ENCODE data around the gene MTX2. TPM values are rescaled to one million over a fixed set of nuclear protein-coding genes. Genes with fewer than 3 reads are reported as not detected.
A peak's percentile ranks its signal among the peaks of the same experiment; 100 is the strongest.

MTX2 gene
- total RNA-seq (1 to 10 TPM; 6.6 to 9.9 (median 9.4) TPM), total RNA-seq (8.9 to 51.2 (median 11.9) reads per million in 29 experiments)
- 11.8 TPM for total RNA-seq (2013)

DNA sequence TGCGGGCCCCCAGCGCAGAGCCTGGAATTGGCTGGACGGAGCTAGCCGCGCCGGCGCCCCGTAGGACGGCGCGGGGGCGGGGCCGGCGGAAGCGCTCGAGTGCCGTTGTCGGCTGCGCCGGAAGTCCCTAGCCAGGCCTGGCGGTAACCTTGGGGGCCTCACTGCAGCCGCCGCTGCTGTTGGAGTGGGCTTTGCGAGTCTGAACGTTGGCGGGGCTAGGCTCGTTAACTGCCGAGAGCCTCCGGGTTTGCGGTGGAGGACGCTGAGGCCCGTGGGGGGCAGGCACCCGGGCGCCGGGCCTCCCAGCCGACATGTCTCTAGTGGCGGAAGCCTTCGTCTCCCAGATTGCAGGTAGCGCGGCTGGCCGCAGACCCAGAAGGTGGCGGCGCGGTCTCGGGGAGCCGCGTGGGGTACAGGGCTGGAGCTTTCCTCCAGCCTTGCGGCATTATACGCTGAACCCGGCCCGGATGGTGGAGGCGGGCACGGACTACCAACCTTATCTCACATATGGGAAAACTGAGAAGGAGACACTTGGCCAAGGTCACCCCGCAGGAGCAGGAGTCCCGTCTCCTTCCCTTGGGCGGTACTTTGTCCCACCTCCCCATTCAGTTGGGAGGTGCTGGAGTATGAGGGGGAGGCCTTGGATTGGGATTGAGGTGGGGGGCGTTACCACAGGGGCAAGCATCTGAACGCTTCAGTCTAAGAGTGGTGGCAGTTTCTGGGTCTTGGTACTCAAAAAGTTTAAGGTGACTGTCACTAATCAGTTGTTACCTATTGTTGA, at the start of gene MTX2:
MTX2 (plus strand) TSS at position 124 of the 781 bp plus-strand sequence; CDS start at position 312, 188 bp downstream.
- ATAC-seq (replicated peaks in 1 of 4) (peak; percentile 89 to 92 (median 90)), DNase-seq (peak; percentile 24 to 76 (median 55))
- WGBS (ENCODE audit: insufficient coverage) = under 1% methylated on average over 49 of the region's 58 CpGs
- peak within 1 kb of the TSS; percentile 96 to 98 (median 98) for H3K4me3 Mint-ChIP-seq
- ChIA-PET CTCF (no interaction called here), POLR2A (no interaction called here)
- peak within 1 kb of the TSS; percentile 73 to 93 for H3K4me3 ChIP-seq (ENCODE audit: control insufficient read depth in 1 of 2, extremely low read depth in 1 of 2, low read length in 1 of 2)
- peak within 1 kb of the TSS; percentile 89 to 93 for H3K27ac Mint-ChIP-seq
- no peaks in the 10 kb centered on the region for H3K9me3 ChIP-seq
- H3K36me3 ChIP-seq (ENCODE audit: control insufficient read depth in 2 of 2, extremely low read depth in 1 of 2, insufficient read depth in 1 of 2, low read length in 1 of 2) = no peaks in the 10 kb centered on the region
- peaks cover 24 to 38% (median 28%) of the 10 kb centered on the region in 3 donors for H3K4me1 Mint-ChIP-seq
- H3K36me3 Mint-ChIP-seq = peaks cover 3% of the 10 kb centered on the region
- peaks cover 6 to 7% of the 10 kb centered on the region in 2 donors for H3K27me3 Mint-ChIP-seq
- H3K27me3 ChIP-seq (replicated peaks in 1 of 2; ENCODE audit: control insufficient read depth in 2 of 2, extremely low read depth in 1 of 2, insufficient read depth in 2 of 2, low read length in 1 of 2) = no peaks in the 10 kb centered on the region
- H3K27ac ChIP-seq (ENCODE audit: low read length) = peak within 1 kb of the TSS; percentile 68
- H3K4me1 ChIP-seq (ENCODE audit: control insufficient read depth in 1 of 2, extremely low read depth in 1 of 2, insufficient read depth in 2 of 2, low read length in 2 of 2) = peaks cover 4 to 6% of the 10 kb centered on the region in 2 experiments
- no peaks in the 10 kb centered on the region for H3K9me3 Mint-ChIP-seq

DNA sequence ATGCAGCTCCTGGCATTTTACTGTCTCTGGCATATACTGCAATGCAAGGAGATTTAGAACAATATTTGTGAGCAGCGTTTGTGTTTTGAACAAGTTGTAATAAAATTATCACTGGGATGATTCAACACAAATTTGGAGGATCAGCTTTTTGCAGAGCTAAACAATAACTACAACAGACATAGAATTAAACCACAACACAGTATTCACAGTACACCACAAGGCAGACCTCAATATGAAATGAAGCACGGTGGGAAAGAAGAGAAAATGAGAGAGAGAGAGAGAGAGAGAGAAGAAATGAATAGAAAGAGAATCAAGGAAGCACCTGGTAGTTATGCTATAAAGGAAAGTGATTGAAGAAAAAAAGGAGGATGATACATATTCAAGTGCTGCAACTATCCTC, 41.4 kb upstream of the MTX2 start:
- Histone ChIP-seq H3K4me1 (ENCODE audit: control insufficient read depth in 1 of 2, extremely low read depth in 1 of 2, insufficient read depth in 2 of 2, low read length in 2 of 2) (no peaks in the 10 kb centered on the region), H3K36me3 (ENCODE audit: control insufficient read depth in 2 of 2, extremely low read depth in 1 of 2, insufficient read depth in 1 of 2, low read length in 1 of 2) (no peaks in the 10 kb centered on the region), H3K9me3 (no peaks in the 10 kb centered on the region), H3K4me3 (ENCODE audit: control insufficient read depth in 1 of 2, extremely low read depth in 1 of 2, low read length in 1 of 2) (no peak overlapping the region), H3K27ac (ENCODE audit: low read length) (no peak overlapping the region), H3K27me3 (replicated peaks in 1 of 2; ENCODE audit: control insufficient read depth in 2 of 2, extremely low read depth in 1 of 2, insufficient read depth in 2 of 2, low read length in 1 of 2) (peaks cover 0 to 24% of the 10 kb centered on the region in 2 experiments)
- Mint-ChIP-seq H3K27ac (no peak overlapping the region), H3K36me3 (no peaks in the 10 kb centered on the region), H3K4me3 (no peak overlapping the region), H3K4me1 (no peaks in the 10 kb centered on the region), H3K27me3 (peaks cover 51 to 53% of the 10 kb centered on the region in 2 donors), H3K9me3 (peaks cover 0 to 4% (median 0%) of the 10 kb centered on the region in 3 donors)
- no CpG with 5 or more reads among the region's 2 CpGs for WGBS (ENCODE audit: insufficient coverage)
- ATAC-seq (replicated peaks in 1 of 4) (no peak), DNase-seq (no peak)
- ChIA-PET CTCF (interaction anchor here in 1 of 2 donors (0.7 kb wide), 1 partner anchor 17 kb away, joined by 4 read pairs; no protein-coding TSS in a partner anchor), POLR2A (no interaction called here)

DNA sequence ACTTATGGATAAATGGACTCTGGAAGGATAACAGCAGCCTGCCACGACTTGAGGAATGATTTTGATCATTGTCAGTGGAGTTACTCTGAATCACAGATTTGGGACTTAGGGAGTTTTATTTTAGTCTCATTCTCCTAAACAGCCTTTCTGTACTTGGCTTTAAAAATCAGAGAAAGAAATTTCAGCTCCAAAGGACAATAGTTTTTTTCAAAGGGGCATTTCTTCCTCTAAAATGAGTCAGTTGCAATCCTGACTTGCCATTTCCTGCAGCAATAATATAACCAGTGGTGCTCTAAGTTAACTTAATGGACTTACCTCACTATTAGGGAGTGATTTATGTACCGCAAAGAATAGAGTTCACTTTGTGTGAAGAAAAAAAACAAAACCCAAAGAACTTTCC, 35.1 kb upstream of the MTX2 start:
- H3K27ac ChIP-seq (ENCODE audit: low read length) = no peak overlapping the region
- peaks cover 2 to 16% of the 10 kb centered on the region in 2 experiments for H3K27me3 ChIP-seq (replicated peaks in 1 of 2; ENCODE audit: control insufficient read depth in 2 of 2, extremely low read depth in 1 of 2, insufficient read depth in 2 of 2, low read length in 1 of 2)
- CTCF ChIA-PET = no interaction called here
- ATAC-seq (replicated peaks in 1 of 4) (no peak), DNase-seq (no peak)
- H3K9me3 ChIP-seq = no peaks in the 10 kb centered on the region
- H3K4me1 Mint-ChIP-seq = no peaks in the 10 kb centered on the region
- H3K27ac Mint-ChIP-seq = no peak overlapping the region
- H3K4me1 ChIP-seq (ENCODE audit: control insufficient read depth in 1 of 2, extremely low read depth in 1 of 2, insufficient read depth in 2 of 2, low read length in 2 of 2) = no peaks in the 10 kb centered on the region
- no peak overlapping the region for H3K4me3 Mint-ChIP-seq
- WGBS (ENCODE audit: insufficient coverage) = no CpG with 5 or more reads among the region's 2 CpGs
- POLR2A ChIA-PET = interaction anchor here in 1 of 2 donors (0.7 kb wide), 1 partner anchor 629 kb away, joined by 5 read pairs; no protein-coding TSS in a partner anchor
- H3K4me3 ChIP-seq (ENCODE audit: control insufficient read depth in 1 of 2, extremely low read depth in 1 of 2, low read length in 1 of 2) = no peak overlapping the region
- peaks cover 33 to 48% of the 10 kb centered on the region in 2 donors for H3K27me3 Mint-ChIP-seq
- peaks cover 0 to 4% (median 0%) of the 10 kb centered on the region in 3 donors for H3K9me3 Mint-ChIP-seq
- H3K36me3 ChIP-seq (ENCODE audit: control insufficient read depth in 2 of 2, extremely low read depth in 1 of 2, insufficient read depth in 1 of 2, low read length in 1 of 2) = no peaks in the 10 kb centered on the region
- no peaks in the 10 kb centered on the region for H3K36me3 Mint-ChIP-seq

DNA sequence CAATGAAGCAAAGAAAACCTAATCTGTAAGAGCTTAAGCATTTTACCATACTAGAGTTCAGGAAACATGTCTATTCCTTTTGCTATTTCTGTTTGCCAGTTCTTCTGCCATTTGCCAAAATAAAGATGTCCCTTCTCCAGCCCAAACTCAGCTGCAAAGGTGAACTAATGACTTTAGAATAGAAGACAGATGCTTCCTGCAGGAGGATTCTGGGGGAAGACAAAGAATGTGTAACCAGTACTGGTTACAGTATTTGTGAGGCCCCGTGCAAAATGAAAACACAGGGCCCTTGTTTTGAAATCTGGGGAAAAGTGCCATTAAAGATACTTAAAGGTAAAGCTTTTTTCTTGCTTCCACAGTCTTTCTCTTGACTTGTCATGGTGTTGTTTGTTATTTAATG, 34.3 kb upstream of the MTX2 start:
- DNase-seq (no peak), ATAC-seq (replicated peaks in 1 of 4) (no peak)
- Histone ChIP-seq H3K27ac (ENCODE audit: low read length) (no peak overlapping the region), H3K27me3 (replicated peaks in 1 of 2; ENCODE audit: control insufficient read depth in 2 of 2, extremely low read depth in 1 of 2, insufficient read depth in 2 of 2, low read length in 1 of 2) (peaks cover 2 to 15% of the 10 kb centered on the region in 2 experiments), H3K4me1 (ENCODE audit: control insufficient read depth in 1 of 2, extremely low read depth in 1 of 2, insufficient read depth in 2 of 2, low read length in 2 of 2) (no peaks in the 10 kb centered on the region), H3K4me3 (ENCODE audit: control insufficient read depth in 1 of 2, extremely low read depth in 1 of 2, low read length in 1 of 2) (no peak overlapping the region), H3K9me3 (no peaks in the 10 kb centered on the region), H3K36me3 (ENCODE audit: control insufficient read depth in 2 of 2, extremely low read depth in 1 of 2, insufficient read depth in 1 of 2, low read length in 1 of 2) (no peaks in the 10 kb centered on the region)
- no peaks in the 10 kb centered on the region for H3K36me3 Mint-ChIP-seq
- ChIA-PET POLR2A (no interaction called here), CTCF (interaction anchor here in 1 of 2 donors (0.7 kb wide), 1 partner anchor 792 kb away, joined by 3 read pairs; no protein-coding TSS in a partner anchor)
- H3K27ac Mint-ChIP-seq = no peak overlapping the region
- no peaks in the 10 kb centered on the region for H3K4me1 Mint-ChIP-seq
- 67% methylated on average over 1 of the region's 1 CpG for WGBS (ENCODE audit: insufficient coverage)
- no peak overlapping the region for H3K4me3 Mint-ChIP-seq
- peaks cover 0 to 4% (median 0%) of the 10 kb centered on the region in 3 donors for H3K9me3 Mint-ChIP-seq
- peaks cover 34 to 48% of the 10 kb centered on the region in 2 donors for H3K27me3 Mint-ChIP-seq

DNA sequence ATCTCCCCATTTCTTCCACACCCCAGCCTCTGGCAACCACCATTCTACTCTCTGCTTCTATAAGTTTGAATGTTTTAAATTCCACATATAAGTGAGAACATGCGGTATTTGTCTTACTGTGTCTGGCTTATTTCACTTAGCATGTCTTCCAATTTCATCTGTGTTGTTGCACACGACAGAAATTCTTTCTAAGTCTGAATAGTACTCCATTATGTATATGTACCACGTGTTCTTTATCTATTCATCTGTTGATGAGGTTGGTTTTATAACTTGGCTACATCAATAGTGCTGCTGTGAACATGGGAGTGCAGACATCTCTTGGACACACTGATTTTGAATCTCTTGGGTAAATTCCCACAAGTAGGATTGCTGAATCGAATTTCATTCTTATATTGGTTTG, 31.8 kb upstream of the MTX2 start:
- DNase-seq (no peak), ATAC-seq (replicated peaks in 1 of 4) (no peak)
- Mint-ChIP-seq H3K4me3 (no peak overlapping the region), H3K4me1 (no peaks in the 10 kb centered on the region), H3K27me3 (peaks cover 33 to 40% of the 10 kb centered on the region in 2 donors), H3K27ac (no peak overlapping the region), H3K36me3 (no peaks in the 10 kb centered on the region), H3K9me3 (no peaks in the 10 kb centered on the region)
- no CpG with 5 or more reads among the region's 4 CpGs for WGBS (ENCODE audit: insufficient coverage)
- no peak overlapping the region for H3K27ac ChIP-seq (ENCODE audit: low read length)
- H3K9me3 ChIP-seq = no peaks in the 10 kb centered on the region
- H3K4me1 ChIP-seq (ENCODE audit: control insufficient read depth in 1 of 2, extremely low read depth in 1 of 2, insufficient read depth in 2 of 2, low read length in 2 of 2) = no peaks in the 10 kb centered on the region
- H3K27me3 ChIP-seq (replicated peaks in 1 of 2; ENCODE audit: control insufficient read depth in 2 of 2, extremely low read depth in 1 of 2, insufficient read depth in 2 of 2, low read length in 1 of 2) = peaks cover 2 to 18% of the 10 kb centered on the region in 2 experiments
- POLR2A ChIA-PET = no interaction called here
- CTCF ChIA-PET = no interaction called here
- no peak overlapping the region for H3K4me3 ChIP-seq (ENCODE audit: control insufficient read depth in 1 of 2, extremely low read depth in 1 of 2, low read length in 1 of 2)
- no peaks in the 10 kb centered on the region for H3K36me3 ChIP-seq (ENCODE audit: control insufficient read depth in 2 of 2, extremely low read depth in 1 of 2, insufficient read depth in 1 of 2, low read length in 1 of 2)

DNA sequence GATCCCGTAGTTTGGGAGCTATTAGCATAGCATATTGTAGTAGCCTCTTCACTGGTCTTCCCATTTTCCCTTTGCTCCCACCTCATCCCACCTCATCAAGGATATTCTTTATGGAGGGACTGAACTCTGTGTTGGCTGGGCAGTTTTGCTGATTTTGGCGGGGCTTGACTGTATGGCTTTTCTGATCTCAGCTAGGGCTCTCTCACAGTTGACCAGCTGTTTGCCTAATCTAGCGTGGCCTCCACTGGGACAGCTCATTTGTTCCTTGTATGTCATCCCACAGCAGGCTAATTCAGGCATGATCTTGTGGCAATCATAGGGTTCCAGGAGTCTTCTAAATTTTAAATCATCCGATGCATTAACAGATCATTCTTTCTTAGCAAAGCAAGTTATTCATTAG, 30.2 kb upstream of the MTX2 start:
- WGBS (ENCODE audit: insufficient coverage) = 94% methylated on average over 2 of the region's 4 CpGs
- Histone ChIP-seq H3K4me1 (ENCODE audit: control insufficient read depth in 1 of 2, extremely low read depth in 1 of 2, insufficient read depth in 2 of 2, low read length in 2 of 2) (no peaks in the 10 kb centered on the region), H3K4me3 (ENCODE audit: control insufficient read depth in 1 of 2, extremely low read depth in 1 of 2, low read length in 1 of 2) (no peak overlapping the region), H3K36me3 (ENCODE audit: control insufficient read depth in 2 of 2, extremely low read depth in 1 of 2, insufficient read depth in 1 of 2, low read length in 1 of 2) (no peaks in the 10 kb centered on the region), H3K27ac (ENCODE audit: low read length) (no peak overlapping the region), H3K9me3 (no peaks in the 10 kb centered on the region), H3K27me3 (replicated peaks in 1 of 2; ENCODE audit: control insufficient read depth in 2 of 2, extremely low read depth in 1 of 2, insufficient read depth in 2 of 2, low read length in 1 of 2) (peaks cover 2 to 18% of the 10 kb centered on the region in 2 experiments)
- DNase-seq (no peak), ATAC-seq (replicated peaks in 1 of 4) (no peak)
- no peaks in the 10 kb centered on the region for H3K4me1 Mint-ChIP-seq
- peaks cover 40 to 45% of the 10 kb centered on the region in 2 donors for H3K27me3 Mint-ChIP-seq
- CTCF ChIA-PET = interaction anchor here in 1 of 2 donors (0.6 kb wide), 1 partner anchor 523 kb away, joined by 4 read pairs; no protein-coding TSS in a partner anchor
- H3K4me3 Mint-ChIP-seq = no peak overlapping the region
- POLR2A ChIA-PET = no interaction called here
- H3K36me3 Mint-ChIP-seq = no peaks in the 10 kb centered on the region
- no peak overlapping the region for H3K27ac Mint-ChIP-seq
- H3K9me3 Mint-ChIP-seq = no peaks in the 10 kb centered on the region

Data from T-cell (primary cell).